GM23338 (cell line): ENCODE measurements around the gene GOLGA6A. TPM values are rescaled to one million over a fixed set of nuclear protein-coding genes. Genes with fewer than 3 reads are reported as not detected.

Experiments
- ATAC-seq: fragments of 200-7000 bp; cut with Tn5 transposase; 3 replicates; pipeline ENCODE4 v1.9.1; 2020
- DNase-seq: peaks from one replicate; pipeline ENCODE4 v3.0.0-alpha.2; 2015; ENCODE audit warnings: low spot score
- H2AFZ ChIP-seq: fragments of 200-600 bp; sonication (generic); 2 replicates; pipeline ENCODE4 v1.8.0; 2016; ENCODE audit warnings: antibody characterized with exemption, mild to moderate bottlenecking, moderate library complexity
- H3F3A ChIP-seq: fragments of 200-600 bp; sonication (generic); replicated peaks from 2 replicates; pipeline ENCODE4 v1.8.0; 2017; ENCODE audit warnings: antibody characterized with exemption, mixed run types, low read depth
- H3K27ac ChIP-seq: fragments of 200-600 bp; sonication (generic); 2 replicates; pipeline ENCODE4 v1.6.1; 2016; ENCODE audit warnings: low read depth
- H3K27me3 ChIP-seq: fragments of 200-600 bp; sonication (generic); 2 replicates; pipeline ENCODE4 v1.8.0; 2016; ENCODE audit warnings: mild to moderate bottlenecking, mixed run types, moderate library complexity; ENCODE audit not compliant: insufficient read depth
- H3K36me3 ChIP-seq: fragments of 200-600 bp; sonication (generic); 2 replicates; pipeline ENCODE4 v1.8.0; 2016; ENCODE audit warnings: mild to moderate bottlenecking; ENCODE audit not compliant: insufficient read depth
- H3K4me1 ChIP-seq: fragments of 200-600 bp; sonication (generic); 2 replicates; pipeline ENCODE4 v1.8.0; 2016; ENCODE audit warnings: mild to moderate bottlenecking, moderate library complexity; ENCODE audit not compliant: insufficient read depth
- H3K4me2 ChIP-seq: fragments of 200-600 bp; sonication (generic); 2 replicates; pipeline ENCODE4 v1.7.1; 2017; ENCODE audit warnings: mixed run types
- H3K4me3 ChIP-seq: fragments of 200-600 bp; sonication (generic); 2 replicates; pipeline ENCODE4 v1.6.1; 2016; ENCODE audit warnings: mixed run types
- H3K79me2 ChIP-seq: fragments of 200-600 bp; sonication (generic); replicated peaks from 2 replicates; pipeline ENCODE4 v1.8.0; 2017; ENCODE audit warnings: mild to moderate bottlenecking; ENCODE audit not compliant: insufficient read depth
- H3K9me2 ChIP-seq: fragments of 200-600 bp; sonication (generic); 2 replicates; pipeline ENCODE4 v1.8.0; 2017; ENCODE audit not compliant: insufficient read depth
- H4K20me1 ChIP-seq: fragments of 200-600 bp; sonication (generic); replicated peaks from 2 replicates; pipeline ENCODE4 v1.8.0; 2017; ENCODE audit warnings: mild to moderate bottlenecking; ENCODE audit not compliant: insufficient read depth
- H3K27ac Mint-ChIP-seq: 2 replicates; pipeline ENCODE4 v1.8.0; 2020; ENCODE audit warnings: inconsistent platforms, mild to moderate bottlenecking, moderate library complexity, mixed read lengths
- H3K27me3 Mint-ChIP-seq: 3 replicates; pipeline ENCODE4 v1.8.0; 2022; ENCODE audit warnings: low read depth, mild to moderate bottlenecking, moderate library complexity, mixed read lengths, inconsistent platforms; ENCODE audit not compliant: insufficient read depth, poor library complexity
- H3K36me3 Mint-ChIP-seq: 3 replicates; pipeline ENCODE4 v1.8.0; 2021; ENCODE audit warnings: low read depth, mild to moderate bottlenecking, inconsistent platforms, moderate library complexity, mixed read lengths
- H3K4me1 Mint-ChIP-seq: 3 replicates; pipeline ENCODE4 v1.8.0; 2020; ENCODE audit warnings: mild to moderate bottlenecking, inconsistent platforms, mixed read lengths
- H3K4me3 Mint-ChIP-seq: 3 replicates; pipeline ENCODE4 v1.8.0; 2021; ENCODE audit warnings: moderate library complexity, mild to moderate bottlenecking, inconsistent platforms, mixed read lengths
- H3K9me3 Mint-ChIP-seq: 3 replicates; pipeline ENCODE4 v1.8.0; 2020; ENCODE audit warnings: moderate library complexity, mild to moderate bottlenecking, inconsistent platforms, mixed read lengths
- CREB1 ChIP-seq: fragments of 250-450 bp; sonication (Bioruptor Pico); IDR thresholded peaks from 2 replicates; pipeline ENCODE4 v1.5.0; 2020; ENCODE audit warnings: low read depth, mild to moderate bottlenecking, moderate library complexity
- CTCF ChIP-seq, 2 experiments: fragments of 200-600 bp in 1 of 2; sonication (generic) in 1 of 2; conservative IDR thresholded peaks; 2 replicates each; pipeline versions ENCODE4 v1.5.1 to v1.6.1; 2016 to 2017; ENCODE audit warnings: antibody characterized with exemption in 2 of 2, low read depth in 2 of 2, mild to moderate bottlenecking in 2 of 2, moderate library complexity in 1 of 2
- ETS1 ChIP-seq: IDR thresholded peaks from 2 replicates; pipeline ENCODE4 v1.6.1; 2016; ENCODE audit warnings: antibody characterized with exemption
- EZH2 ChIP-seq: fragments of 200-600 bp; sonication (generic); IDR thresholded peaks from one replicate; pipeline ENCODE4 v1.8.0; 2017; ENCODE audit warnings: antibody characterized with exemption, mild to moderate bottlenecking, low read depth; ENCODE audit not compliant: unreplicated experiment
- EZH2phosphoT487 ChIP-seq: fragments of 200-600 bp; sonication (generic); IDR thresholded peaks from one replicate; pipeline ENCODE4 v1.8.1; 2018; ENCODE audit warnings: antibody characterized with exemption; ENCODE audit not compliant: unreplicated experiment
- JUNB ChIP-seq: IDR thresholded peaks from one replicate; pipeline ENCODE4 v1.6.1; 2016; ENCODE audit warnings: antibody characterized with exemption; ENCODE audit not compliant: unreplicated experiment
- NANOG ChIP-seq: IDR thresholded peaks from 2 replicates; pipeline ENCODE4 v1.6.1; 2016; ENCODE audit warnings: antibody characterized with exemption, borderline replicate concordance
- POLR2AphosphoS5 ChIP-seq: IDR thresholded peaks from 2 replicates; pipeline ENCODE4 v1.6.1; 2016; ENCODE audit warnings: antibody characterized with exemption, low read depth
- REST ChIP-seq: IDR thresholded peaks from one replicate; pipeline ENCODE4 v1.6.1; 2018; ENCODE audit warnings: antibody characterized with exemption; ENCODE audit not compliant: unreplicated experiment
- STAT1 ChIP-seq: IDR thresholded peaks from one replicate; pipeline ENCODE4 v1.6.1; 2016; ENCODE audit warnings: antibody characterized with exemption; ENCODE audit not compliant: unreplicated experiment
- ZNF114 ChIP-seq: fragments of 250-450 bp; sonication (Bioruptor Pico); IDR thresholded peaks from 2 replicates; pipeline ENCODE4 v1.5.0; 2020; ENCODE audit warnings: mild to moderate bottlenecking, moderate library complexity
- ZNF331 ChIP-seq: fragments of 250-450 bp; sonication (Bioruptor Pico); IDR thresholded peaks from 2 replicates; pipeline ENCODE4 v1.5.0; 2020; ENCODE audit warnings: low read depth, mild to moderate bottlenecking, moderate library complexity
- polyA plus RNA-seq: library from polyadenylated mRNA; unstranded; fragments of >200 nt; fragmentation: Nextera tagmentation; extraction: Ambion mirVana; gene quantifications from 2 replicates; pipeline ENCODE4 v1.2.1, GENCODE V29; 2016
- total RNA-seq: library from RNA; depleted of rRNA; stranded (reverse); fragments of >200 nt; shearing (Covaris generic); gene quantifications from 2 replicates; pipeline ENCODE4 v1.2.3, GENCODE V29; 2014
- TF ChIP-seq, protein P1 (sequence below): fragments of 250-450 bp; sonication (Bioruptor Pico); IDR thresholded peaks from 2 replicates; pipeline ENCODE4 v1.5.0; 2020; ENCODE audit warnings: mild to moderate bottlenecking, moderate library complexity

The GOLGA6A gene
- total and polyA plus RNA-seq, 2 experiments from 2014 or later, result 0.18 to 2.1 TPM

DNA sequence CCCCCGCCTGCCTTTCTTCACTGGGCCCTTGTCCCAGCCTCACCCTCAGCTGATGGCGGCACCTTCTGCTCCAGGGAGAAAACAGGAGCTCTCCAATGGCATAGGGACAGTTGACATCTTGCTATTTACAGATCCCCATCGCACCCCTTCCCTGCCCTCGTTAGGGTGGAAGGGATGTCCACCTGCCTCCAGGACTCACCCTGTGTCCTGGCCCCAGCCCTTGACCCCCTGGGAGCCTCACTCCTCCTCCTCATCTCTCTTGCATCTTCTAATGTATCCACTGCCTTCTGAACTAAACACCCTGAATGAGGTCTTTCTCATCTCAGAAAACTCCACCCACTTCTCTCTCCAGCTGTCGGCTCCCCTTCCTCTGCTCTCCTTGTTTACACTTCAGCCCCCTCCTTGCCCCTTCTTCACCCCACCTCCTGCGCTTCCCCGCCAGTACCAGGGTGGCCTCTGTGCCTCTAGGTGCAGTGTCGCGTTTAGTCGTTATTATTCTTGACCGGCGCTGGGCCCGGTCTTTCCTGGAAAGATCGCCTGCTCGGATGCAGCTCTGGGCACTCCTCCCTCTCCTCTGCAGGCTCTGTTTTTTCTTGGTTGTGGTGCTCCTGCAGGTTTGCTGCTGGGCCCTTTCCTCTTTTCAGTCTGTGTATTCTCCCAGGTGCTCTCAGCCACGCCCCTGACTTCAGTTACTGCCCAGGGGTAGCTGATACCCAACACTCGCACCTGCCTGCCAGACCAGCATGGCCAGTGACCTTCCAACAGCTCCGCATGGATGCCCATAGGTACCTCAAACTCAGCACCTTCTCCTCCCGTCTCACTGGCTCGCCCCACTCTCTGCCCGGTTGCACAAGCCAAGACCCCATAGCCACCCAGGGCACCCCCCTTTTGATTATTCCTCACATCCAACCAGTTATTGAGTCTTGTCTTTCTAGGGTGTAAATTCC is 44.9 kb downstream of the GOLGA6A start:
- no peak overlapping the region for H3K4me2 ChIP-seq
- no peaks in the 10 kb centered on the region for H3K79me2 ChIP-seq
- peaks cover 37% of the 10 kb centered on the region for H3K4me1 Mint-ChIP-seq
- H3K36me3 Mint-ChIP-seq, result peaks cover 6% of the 10 kb centered on the region; the same call in 2 of the 3 replicates
- no peaks in the 10 kb centered on the region for H3K9me2 ChIP-seq
- H3K36me3 ChIP-seq, result no peaks in the 10 kb centered on the region
- ATAC-seq (no peak), DNase-seq (no peak)
- H3K4me3 ChIP-seq, result no peak overlapping the region
- H3K9me3 Mint-ChIP-seq, result no peaks in the 10 kb centered on the region; the same call in 2 of the 3 replicates
- H2AFZ ChIP-seq, result no peak overlapping the region
- peaks cover 25% of the 10 kb centered on the region for H3K27me3 Mint-ChIP-seq
- H3K4me1 ChIP-seq, result peaks cover 14% of the 10 kb centered on the region
- H3F3A ChIP-seq, result no peaks in the 10 kb centered on the region
- H3K27me3 ChIP-seq, result no peaks in the 10 kb centered on the region
- H3K4me3 Mint-ChIP-seq, result no peak overlapping the region; the same call in 2 of the 3 replicates
- H4K20me1 ChIP-seq, result no peaks in the 10 kb centered on the region; the same call in 1 of the 2 replicates
- TF ChIP-seq, protein P1, sequence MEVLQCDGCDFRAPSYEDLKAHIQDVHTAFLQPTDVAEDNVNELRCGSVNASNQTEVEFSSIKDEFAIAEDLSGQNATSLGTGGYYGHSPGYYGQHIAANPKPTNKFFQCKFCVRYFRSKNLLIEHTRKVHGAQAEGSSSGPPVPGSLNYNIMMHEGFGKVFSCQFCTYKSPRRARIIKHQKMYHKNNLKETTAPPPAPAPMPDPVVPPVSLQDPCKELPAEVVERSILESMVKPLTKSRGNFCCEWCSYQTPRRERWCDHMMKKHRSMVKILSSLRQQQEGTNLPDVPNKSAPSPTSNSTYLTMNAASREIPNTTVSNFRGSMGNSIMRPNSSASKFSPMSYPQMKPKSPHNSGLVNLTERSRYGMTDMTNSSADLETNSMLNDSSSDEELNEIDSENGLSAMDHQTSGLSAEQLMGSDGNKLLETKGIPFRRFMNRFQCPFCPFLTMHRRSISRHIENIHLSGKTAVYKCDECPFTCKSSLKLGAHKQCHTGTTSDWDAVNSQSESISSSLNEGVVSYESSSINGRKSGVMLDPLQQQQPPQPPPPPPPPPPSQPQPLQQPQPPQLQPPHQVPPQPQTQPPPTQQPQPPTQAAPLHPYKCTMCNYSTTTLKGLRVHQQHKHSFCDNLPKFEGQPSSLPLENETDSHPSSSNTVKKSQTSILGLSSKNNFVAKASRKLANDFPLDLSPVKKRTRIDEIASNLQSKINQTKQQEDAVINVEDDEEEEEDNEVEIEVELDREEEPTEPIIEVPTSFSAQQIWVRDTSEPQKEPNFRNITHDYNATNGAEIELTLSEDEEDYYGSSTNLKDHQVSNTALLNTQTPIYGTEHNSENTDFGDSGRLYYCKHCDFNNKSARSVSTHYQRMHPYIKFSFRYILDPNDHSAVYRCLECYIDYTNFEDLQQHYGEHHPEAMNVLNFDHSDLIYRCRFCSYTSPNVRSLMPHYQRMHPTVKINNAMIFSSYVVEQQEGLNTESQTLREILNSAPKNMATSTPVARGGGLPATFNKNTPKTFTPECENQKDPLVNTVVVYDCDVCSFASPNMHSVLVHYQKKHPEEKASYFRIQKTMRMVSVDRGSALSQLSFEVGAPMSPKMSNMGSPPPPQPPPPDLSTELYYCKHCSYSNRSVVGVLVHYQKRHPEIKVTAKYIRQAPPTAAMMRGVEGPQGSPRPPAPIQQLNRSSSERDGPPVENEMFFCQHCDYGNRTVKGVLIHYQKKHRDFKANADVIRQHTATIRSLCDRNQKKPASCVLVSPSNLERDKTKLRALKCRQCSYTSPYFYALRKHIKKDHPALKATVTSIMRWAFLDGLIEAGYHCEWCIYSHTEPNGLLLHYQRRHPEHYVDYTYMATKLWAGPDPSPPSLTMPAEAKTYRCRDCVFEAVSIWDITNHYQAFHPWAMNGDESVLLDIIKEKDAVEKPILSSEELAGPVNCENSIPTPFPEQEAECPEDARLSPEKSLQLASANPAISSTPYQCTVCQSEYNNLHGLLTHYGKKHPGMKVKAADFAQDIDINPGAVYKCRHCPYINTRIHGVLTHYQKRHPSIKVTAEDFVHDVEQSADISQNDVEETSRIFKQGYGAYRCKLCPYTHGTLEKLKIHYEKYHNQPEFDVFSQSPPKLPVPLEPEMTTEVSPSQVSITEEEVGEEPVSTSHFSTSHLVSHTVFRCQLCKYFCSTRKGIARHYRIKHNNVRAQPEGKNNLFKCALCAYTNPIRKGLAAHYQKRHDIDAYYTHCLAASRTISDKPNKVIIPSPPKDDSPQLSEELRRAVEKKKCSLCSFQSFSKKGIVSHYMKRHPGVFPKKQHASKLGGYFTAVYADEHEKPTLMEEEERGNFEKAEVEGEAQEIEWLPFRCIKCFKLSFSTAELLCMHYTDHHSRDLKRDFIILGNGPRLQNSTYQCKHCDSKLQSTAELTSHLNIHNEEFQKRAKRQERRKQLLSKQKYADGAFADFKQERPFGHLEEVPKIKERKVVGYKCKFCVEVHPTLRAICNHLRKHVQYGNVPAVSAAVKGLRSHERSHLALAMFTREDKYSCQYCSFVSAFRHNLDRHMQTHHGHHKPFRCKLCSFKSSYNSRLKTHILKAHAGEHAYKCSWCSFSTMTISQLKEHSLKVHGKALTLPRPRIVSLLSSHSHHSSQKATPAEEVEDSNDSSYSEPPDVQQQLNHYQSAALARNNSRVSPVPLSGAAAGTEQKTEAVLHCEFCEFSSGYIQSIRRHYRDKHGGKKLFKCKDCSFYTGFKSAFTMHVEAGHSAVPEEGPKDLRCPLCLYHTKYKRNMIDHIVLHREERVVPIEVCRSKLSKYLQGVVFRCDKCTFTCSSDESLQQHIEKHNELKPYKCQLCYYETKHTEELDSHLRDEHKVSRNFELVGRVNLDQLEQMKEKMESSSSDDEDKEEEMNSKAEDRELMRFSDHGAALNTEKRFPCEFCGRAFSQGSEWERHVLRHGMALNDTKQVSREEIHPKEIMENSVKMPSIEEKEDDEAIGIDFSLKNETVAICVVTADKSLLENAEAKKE (CRISPR knock-in tag), result no peak
- no peak for TF ChIP-seq EZH2
- no peak for TF ChIP-seq ETS1
- TF ChIP-seq ZNF331 (CRISPR knock-in tag), result no peak
- TF ChIP-seq NANOG, result no peak
- no peak for TF ChIP-seq CREB1 (CRISPR knock-in tag)
- TF ChIP-seq POLR2AphosphoS5, result no peak
- no peak for TF ChIP-seq REST
- no peak for TF ChIP-seq JUNB
- no peak for TF ChIP-seq EZH2phosphoT487
- TF ChIP-seq ZNF114, result no peak
- no peak for TF ChIP-seq STAT1
- TF ChIP-seq CTCF (conservative IDR thresholded peaks at IDR 0.05; ENCODE audit: low read depth in 2 of 2), result no peak
- no peak overlapping the region for H3K27ac ChIP-seq
- 0 out of 2 replicates have a peak overlapping the region, but pooled peaks have one; percentile 6 for H3K27ac Mint-ChIP-seq
